SK-N-SH (cell line): Measurements from ENCODE around the gene SLC12A4. TPM values are rescaled to one million over a fixed set of nuclear protein-coding genes. Genes with fewer than 3 reads are reported as not detected.

Experiments used
- CTCF ChIA-PET: fragments of 300-600, 350-600 bp; formaldehyde crosslinking; extraction: SDS; loops from one replicate; lab custom pipeline; 2021; lab: Yijun Ruan, JAX
- POLR2A ChIA-PET: fragments of 350-600 bp; sonication (Branson Sonifier 250); formaldehyde crosslinking; extraction: SDS; loops from one replicate; lab custom pipeline; 2020; ENCODE audit warnings: antibody characterized with exemption, inconsistent platforms; lab: Yijun Ruan, JAX
- DNase-seq: peaks from one replicate; pipeline ENCODE4 v3.0.0; 2012
- H2AFZ ChIP-seq: fragments of 200-600 bp; sonication (generic); 2 replicates; pipeline ENCODE4 v1.8.1; 2016; ENCODE audit warnings: antibody characterized with exemption, mild to moderate bottlenecking, low read depth
- H3F3A ChIP-seq: fragments of 200-600 bp; sonication (generic); replicated peaks from 2 replicates; pipeline ENCODE3; 2016; ENCODE audit warnings: antibody characterized with exemption, mild to moderate bottlenecking; ENCODE audit not compliant: insufficient read depth
- H3K27ac ChIP-seq, 2 experiments: fragments of 200-500 bp in 1 of 2; fragments of 200-600 bp in 1 of 2; sonication (Bioruptor generic) in 1 of 2; sonication (generic), shearing (Covaris generic) in 1 of 2; 2 replicates each; pipeline versions ENCODE4 v1.5.1 to v1.6.1; 2014 to 2016; ENCODE audit warnings: low read depth in 2 of 2, inconsistent platforms in 1 of 2, low read length in 1 of 2, mild to moderate bottlenecking in 1 of 2, mixed read lengths in 1 of 2
- H3K27me3 ChIP-seq: fragments of 200-600 bp; sonication (generic), shearing (Covaris generic); 2 replicates; pipeline ENCODE4 v1.6.1; 2016; ENCODE audit warnings: mixed run types; ENCODE audit not compliant: insufficient read depth
- H3K36me3 ChIP-seq, 2 experiments: fragments of 200-500 bp in 1 of 2; fragments of 200-600 bp in 1 of 2; sonication (Bioruptor generic) in 1 of 2; sonication (generic) in 1 of 2; replicated peaks in 1 of 2; 2 replicates each; pipeline versions ENCODE3 to v1.5.1; 2014 to 2016; ENCODE audit warnings: low read length in 1 of 2, mild to moderate bottlenecking in 1 of 2; ENCODE audit not compliant: insufficient read depth in 2 of 2, control insufficient read depth in 1 of 2
- H3K4me1 ChIP-seq, 2 experiments: fragments of 200-500 bp in 1 of 2; fragments of 200-600 bp in 1 of 2; sonication (Bioruptor generic) in 1 of 2; sonication (generic), shearing (Covaris generic) in 1 of 2; 2 replicates each; pipeline versions ENCODE4 v1.5.1 to v1.6.1; 2014 to 2016; ENCODE audit warnings: low read depth in 1 of 2, low read length in 1 of 2, mixed run types in 1 of 2; ENCODE audit not compliant: insufficient read depth in 2 of 2, control insufficient read depth in 1 of 2
- H3K4me2 ChIP-seq: fragments of 200-600 bp; sonication (generic), shearing (Covaris generic); 2 replicates; pipeline ENCODE4 v1.6.1; 2017; ENCODE audit warnings: mixed run types
- H3K4me3 ChIP-seq, 2 experiments: fragments of 200-500 bp in 1 of 2; fragments of 200-600 bp in 1 of 2; sonication (Bioruptor generic) in 1 of 2; sonication (generic), shearing (Covaris generic) in 1 of 2; 2 replicates each; pipeline versions ENCODE4 v1.5.1 to v1.8.1; 2014 to 2016; ENCODE audit warnings: low read depth in 2 of 2, inconsistent platforms in 1 of 2, low read length in 1 of 2, mild to moderate bottlenecking in 1 of 2, mixed read lengths in 1 of 2, moderate library complexity in 1 of 2
- H3K79me2 ChIP-seq: fragments of 200-600 bp; sonication (generic); 2 replicates; pipeline ENCODE4 v1.8.1; 2017; ENCODE audit warnings: mild to moderate bottlenecking; ENCODE audit not compliant: insufficient read depth
- H3K9ac ChIP-seq: fragments of 200-600 bp; sonication (generic); 2 replicates; pipeline ENCODE4 v1.6.1; 2017; ENCODE audit warnings: mixed run types
- H3K9me2 ChIP-seq: fragments of 200-600 bp; sonication (generic); 2 replicates; pipeline ENCODE4 v1.6.1; 2017; ENCODE audit warnings: mixed run types
- H3K9me3 ChIP-seq: fragments of 200-600 bp; sonication (generic); 2 replicates; pipeline ENCODE4 v1.6.1; 2017; ENCODE audit warnings: mixed run types, mild to moderate bottlenecking, moderate library complexity
- H4K20me1 ChIP-seq: fragments of 200-600 bp; sonication (generic); 2 replicates; pipeline ENCODE4 v1.6.1; 2017; ENCODE audit warnings: mild to moderate bottlenecking, mixed run types; ENCODE audit not compliant: insufficient read depth
- CTCF ChIP-seq: fragments of 200-600 bp; sonication (generic); IDR thresholded peaks from 2 replicates; pipeline ENCODE4 v1.6.1; 2017; ENCODE audit warnings: antibody characterized with exemption, mild to moderate bottlenecking, moderate library complexity
- EZH2phosphoT487 ChIP-seq: fragments of 200-600 bp; sonication (generic); IDR thresholded peaks from 2 replicates; pipeline ENCODE4 v1.6.1; 2017; ENCODE audit warnings: low read depth, mixed run types, mild to moderate bottlenecking, antibody characterized with exemption, moderate library complexity, borderline replicate concordance
- FOSL2 ChIP-seq: IDR thresholded peaks from 2 replicates; pipeline ENCODE4 v1.4.0; 2012; ENCODE audit warnings: low read depth, mild to moderate bottlenecking, moderate library complexity, borderline replicate concordance
- GATA2 ChIP-seq: sonication (generic); formaldehyde crosslinking; IDR thresholded peaks from 2 replicates; pipeline ENCODE4 v1.5.0; 2020; ENCODE audit warnings: mild to moderate bottlenecking, missing genetic modification reagents
- MAX ChIP-seq: IDR thresholded peaks from 2 replicates; pipeline ENCODE4 v1.4.0; 2012; ENCODE audit warnings: low read depth
- MEF2A ChIP-seq: IDR thresholded peaks from 2 replicates; pipeline ENCODE4 v1.4.0; 2012; ENCODE audit warnings: low read depth, borderline replicate concordance
- PBX3 ChIP-seq: IDR thresholded peaks from 2 replicates; pipeline ENCODE4; 2012
- POLR2AphosphoS5 ChIP-seq: IDR thresholded peaks from 2 replicates; pipeline ENCODE4 v1.6.1; 2012; ENCODE audit warnings: low read depth, low read length
- RAD21 ChIP-seq: IDR thresholded peaks from 2 replicates; pipeline ENCODE4 v1.6.1; 2012; ENCODE audit warnings: mild to moderate bottlenecking, low read length
- REST ChIP-seq: IDR thresholded peaks from 2 replicates; pipeline ENCODE4 v1.6.1; 2012; ENCODE audit warnings: mild to moderate bottlenecking, low read depth, low read length, moderate library complexity
- RXRA ChIP-seq: IDR thresholded peaks from 2 replicates; pipeline ENCODE4 v1.4.0; 2012; ENCODE audit warnings: low read depth, mild to moderate bottlenecking, borderline replicate concordance
- TAF1 ChIP-seq: IDR thresholded peaks from 2 replicates; pipeline ENCODE4 v1.6.1; 2012; ENCODE audit warnings: low read depth, mild to moderate bottlenecking, low read length, moderate library complexity, borderline replicate concordance
- TCF12 ChIP-seq: IDR thresholded peaks from 2 replicates; pipeline ENCODE4 v1.4.0; 2012
- WGBS: methylation state at CpG from one replicate; pipeline ENCODE4 v1.1.6; 2017; ENCODE audit warnings: low lambda C conversion rate; 5-methylcytosine and 5-hydroxymethylcytosine counted together
- polyA plus RNA-seq, 3 experiments: library from polyadenylated mRNA; depleted of rRNA; stranded (reverse); fragments of >200 nt; gene quantifications; 2 replicates each; pipeline ENCODE4 v1.2.3, GENCODE V29; 2012
- TF ChIP-seq, protein P1 (sequence below): IDR thresholded peaks from 2 replicates; pipeline ENCODE4 v1.4.0; 2012; ENCODE audit warnings: low read depth, borderline replicate concordance

SLC12A4 gene
- polyA plus RNA-seq, 1 of the 3 experiments (the other 2 are of a cell fraction) = 75.8 TPM

GRCh38 chr16:67936880-67937605 is 31.4 kb downstream of the SLC12A4 start:
- peaks cover 24% of the 10 kb centered on the region for H3F3A ChIP-seq
- peaks cover 11 to 32% of the 10 kb centered on the region in 2 experiments; a peak in 2 of 4 replicates for H3K4me1 ChIP-seq
- no peak for DNase-seq
- peaks cover 7 to 12% of the 10 kb centered on the region in 2 experiments for H3K36me3 ChIP-seq
- POLR2A ChIA-PET = no interaction called here
- H3K9me2 ChIP-seq = no peaks in the 10 kb centered on the region
- 50% methylated on average over 6 of the region's 6 CpGs for WGBS
- H3K9me3 ChIP-seq = no peaks in the 10 kb centered on the region
- TF ChIP-seq TAF1 (0 out of 2 replicates have a peak, but pooled peaks have one; percentile 0), POLR2AphosphoS5 (peak; percentile 22; the same call in 1 of the 2 replicates), PBX3 (no peak)
- no peaks in the 10 kb centered on the region for H3K27me3 ChIP-seq
- H3K4me3 ChIP-seq = peak overlapping the region; percentile 84 to 89
- peak overlapping the region; percentile 86 for H3K9ac ChIP-seq
- H3K27ac ChIP-seq = peak overlapping the region; percentile 79 to 85
- H2AFZ ChIP-seq = 0 out of 2 replicates have a peak overlapping the region, but pooled peaks have one; percentile 42
- peak overlapping the region; percentile 99 for H3K4me2 ChIP-seq
- H3K79me2 ChIP-seq = peaks cover 28% of the 10 kb centered on the region
- CTCF ChIA-PET = interaction anchor here (1.0 to 28.1 kb wide), 5 partner anchors 8 to 416 kb away, joined by 3 to 564 read pairs (median 5); partner anchors contain the start of genes EDC4, NRN1L and PSKH1
- H4K20me1 ChIP-seq = 0 out of 2 replicates have a peak, but pooled peaks cover 5% of the 10 kb centered on the region

DNA sequence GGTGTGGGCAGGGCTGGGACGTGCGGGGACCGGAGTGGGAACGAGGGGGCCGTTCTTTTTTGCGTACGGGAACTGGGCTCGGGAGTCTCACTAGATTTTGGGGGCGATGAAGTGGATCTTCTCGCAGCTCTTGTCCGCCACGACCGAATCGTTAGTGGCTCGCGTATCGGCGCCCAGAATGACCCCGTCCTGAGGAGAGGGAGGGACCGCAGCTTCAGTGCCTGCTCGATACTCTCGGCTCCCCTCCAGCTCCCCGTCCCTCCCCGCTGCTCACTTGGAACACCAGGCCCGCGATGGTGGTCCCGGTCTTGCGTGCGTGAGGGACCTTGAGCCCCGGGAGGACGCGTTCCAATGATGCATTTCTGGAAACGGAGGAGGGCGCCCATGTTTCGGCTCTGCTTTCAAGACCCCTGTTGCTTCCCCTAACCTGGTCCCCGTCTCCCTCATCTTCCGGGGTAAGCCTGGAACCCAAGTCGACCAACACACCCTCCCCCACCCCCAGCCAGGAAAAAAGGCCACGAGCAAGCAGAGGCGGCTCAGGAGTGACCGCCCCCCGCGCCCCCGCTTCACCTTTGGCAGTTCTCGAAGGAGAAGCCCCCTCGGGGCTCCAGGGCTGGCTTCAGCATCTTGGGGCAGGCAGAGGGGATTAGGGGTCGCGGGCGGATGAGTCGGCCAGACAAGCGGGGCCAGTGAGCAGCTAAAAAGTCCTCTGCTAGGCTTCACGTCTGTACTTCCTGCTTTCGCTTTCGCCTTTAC is 32.1 kb downstream of the SLC12A4 start, which contains the start of gene PSMB10:
TSS of gene PSMB10 (minus strand) at position 727 of the 756 bp plus-strand sequence. CDS start at position 626, 101 bp downstream.
- peak within 1 kb of the TSS; percentile 79 to 85 for H3K27ac ChIP-seq
- no peaks in the 10 kb centered on the region for H3K9me3 ChIP-seq
- DNase-seq = peak; percentile 74
- H2AFZ ChIP-seq = peak within 1 kb of the TSS; percentile 42; the same call in 1 of the 2 replicates
- TF ChIP-seq EZH2phosphoT487 = no peak
- TF ChIP-seq POLR2AphosphoS5 = no peak; the same call in 1 of the 2 replicates
- peak; percentile 19; the same call in 1 of the 2 replicates for TF ChIP-seq TAF1
- no peak; the same call in 1 of the 2 replicates for TF ChIP-seq REST
- TF ChIP-seq RXRA = no peak
- TF ChIP-seq CTCF = no peak
- 0 out of 2 replicates have a peak, but pooled peaks have one; percentile 5 for TF ChIP-seq FOSL2
- no peak for TF ChIP-seq GATA2
- peak; percentile 18; the same call in 1 of the 2 replicates for TF ChIP-seq RAD21
- no peak for TF ChIP-seq TCF12
- TF ChIP-seq MEF2A = no peak
- TF ChIP-seq, protein P1, sequence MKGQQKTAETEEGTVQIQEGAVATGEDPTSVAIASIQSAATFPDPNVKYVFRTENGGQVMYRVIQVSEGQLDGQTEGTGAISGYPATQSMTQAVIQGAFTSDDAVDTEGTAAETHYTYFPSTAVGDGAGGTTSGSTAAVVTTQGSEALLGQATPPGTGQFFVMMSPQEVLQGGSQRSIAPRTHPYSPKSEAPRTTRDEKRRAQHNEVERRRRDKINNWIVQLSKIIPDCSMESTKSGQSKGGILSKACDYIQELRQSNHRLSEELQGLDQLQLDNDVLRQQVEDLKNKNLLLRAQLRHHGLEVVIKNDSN = no peak
- TF ChIP-seq MAX = no peak
- no peaks in the 10 kb centered on the region for H3K9me2 ChIP-seq
- peaks cover 18% of the 10 kb centered on the region for H3F3A ChIP-seq
- H3K27me3 ChIP-seq = no peaks in the 10 kb centered on the region
- H3K79me2 ChIP-seq = peaks cover 28% of the 10 kb centered on the region
- peaks cover 11 to 28% of the 10 kb centered on the region in 2 experiments; a peak in 2 of 4 replicates for H3K4me1 ChIP-seq
- ChIA-PET POLR2A (interaction anchor here (0.7 to 2.5 kb wide), 8 partner anchors 11 to 149 kb away, joined by 4 to 12 read pairs (median 5); partner anchors contain the start of genes DDX28, DUS2, NFATC3 and NRN1L), CTCF (interaction anchor here (0.9 to 28.1 kb wide), 7 partner anchors 8 to 264 kb away, joined by 3 to 564 read pairs (median 7); partner anchors contain the start of genes EDC4, NRN1L and PSKH1)
- H3K36me3 ChIP-seq = peaks cover 4 to 15% of the 10 kb centered on the region in 2 experiments
- peak within 1 kb of the TSS; percentile 99 for H3K4me2 ChIP-seq
- H3K4me3 ChIP-seq = peak within 1 kb of the TSS; percentile 84 to 89
- WGBS = 1% methylated on average over 22 of the region's 54 CpGs
- peak within 1 kb of the TSS; percentile 86 for H3K9ac ChIP-seq
- H4K20me1 ChIP-seq = no peaks in the 10 kb centered on the region
